ENCODE measurements around the gene MGAT4C.

MGAT4C gene

DNA sequence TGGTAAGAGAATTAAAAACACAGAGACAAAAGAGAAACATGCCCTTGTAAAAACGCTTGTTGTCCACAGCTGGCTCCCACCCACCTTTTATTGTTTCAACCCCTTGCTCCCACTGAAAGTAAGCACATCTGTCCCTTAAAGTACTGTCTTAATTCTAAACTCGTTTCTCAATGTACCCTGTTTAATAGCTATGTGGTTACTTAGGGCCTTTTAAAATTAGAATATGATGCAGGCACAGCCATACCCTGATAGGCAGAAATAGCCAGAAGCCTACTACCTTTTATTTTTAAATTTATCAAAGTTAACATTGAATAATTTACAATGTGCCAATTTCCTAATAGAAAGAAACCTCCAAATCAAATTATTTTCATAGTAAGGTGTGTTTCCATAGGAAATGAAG, 4.0 kb upstream of the MGAT4C start:
- no peak for DNase-seq
- no peak overlapping the region for H4K5ac ChIP-seq (ENCODE audit: low read length)
- no peak overlapping the region for H2BK120ac ChIP-seq (ENCODE audit: low read depth, low read length)
- no peak overlapping the region for H3K23ac ChIP-seq (ENCODE audit: low read length)
- no peaks in the 10 kb centered on the region for H3K79me2 ChIP-seq (ENCODE audit: control insufficient read depth, insufficient read depth, low read length)
- no peaks in the 10 kb centered on the region for H3K27me3 ChIP-seq (ENCODE audit: insufficient read depth, low read length, poor library complexity)
- H3K4ac ChIP-seq (ENCODE audit: low read depth, low read length) = no peak overlapping the region
- H3K4me1 ChIP-seq (ENCODE audit: control insufficient read depth, low read depth, low read length) = no peaks in the 10 kb centered on the region
- no peak overlapping the region for H3K18ac ChIP-seq (ENCODE audit: low read length)
- no peak overlapping the region for H2BK5ac ChIP-seq (ENCODE audit: low read length)
- H3K9ac ChIP-seq (ENCODE audit: low read length) = no peak overlapping the region
- H2BK15ac ChIP-seq (replicated peaks; ENCODE audit: low read depth) = no peak overlapping the region
- H2AK5ac ChIP-seq (ENCODE audit: low read length) = no peak overlapping the region
- H3K27ac ChIP-seq (ENCODE audit: low read depth, low read length) = no peak overlapping the region
- no peak overlapping the region for H3K4me2 ChIP-seq (ENCODE audit: low read length)
- WGBS (ENCODE audit: extremely low coverage, insufficient coverage, low lambda C conversion rate) = no CpG with 5 or more reads among the region's 2 CpGs
- no peak overlapping the region for H4K8ac ChIP-seq (ENCODE audit: low read depth, low read length)
- H3K56ac ChIP-seq (ENCODE audit: low read length) = no peak overlapping the region
- H3K36me3 ChIP-seq (ENCODE audit: control insufficient read depth, insufficient read depth, low read length) = no peaks in the 10 kb centered on the region
- H3K79me1 ChIP-seq (ENCODE audit: low read length) = no peaks in the 10 kb centered on the region
- H3K4me3 ChIP-seq (ENCODE audit: low read length) = no peak overlapping the region

DNA sequence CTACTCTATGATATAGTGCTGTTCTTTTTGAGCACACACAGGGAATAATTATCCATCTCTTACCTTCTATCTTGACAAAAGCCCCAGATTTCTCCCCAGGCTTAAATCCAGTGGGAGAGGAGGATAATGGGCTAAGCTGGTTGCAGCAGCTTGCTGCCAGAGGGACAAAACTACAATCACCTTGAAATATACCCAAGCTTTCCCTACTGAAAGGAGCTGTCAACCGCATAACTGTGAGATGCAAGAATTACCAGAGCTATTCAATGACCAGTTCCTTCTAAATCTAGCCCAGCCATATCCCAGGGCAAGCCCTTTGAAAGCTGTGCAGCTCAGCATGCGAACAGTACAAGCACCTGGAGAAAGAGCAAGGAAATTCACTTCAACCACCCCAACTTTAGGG, 943 bp upstream of the MGAT4C start:
- Histone ChIP-seq H3K79me2 (ENCODE audit: control insufficient read depth, insufficient read depth, low read length) (no peaks in the 10 kb centered on the region), H3K27me3 (ENCODE audit: insufficient read depth, low read length, poor library complexity) (no peaks in the 10 kb centered on the region), H2BK5ac (ENCODE audit: low read length) (no peak overlapping the region), H3K27ac (ENCODE audit: low read depth, low read length) (no peak overlapping the region), H3K4me3 (ENCODE audit: low read length) (no peak overlapping the region), H3K18ac (ENCODE audit: low read length) (peak overlapping the region; percentile 56), H3K23ac (ENCODE audit: low read length) (no peak overlapping the region), H3K4ac (ENCODE audit: low read depth, low read length) (no peak overlapping the region), H4K8ac (ENCODE audit: low read depth, low read length) (no peak overlapping the region), H3K36me3 (ENCODE audit: control insufficient read depth, insufficient read depth, low read length) (no peaks in the 10 kb centered on the region), H3K56ac (ENCODE audit: low read length) (no peak overlapping the region), H2BK15ac (replicated peaks; ENCODE audit: low read depth) (no peak overlapping the region), H3K4me2 (ENCODE audit: low read length) (no peak overlapping the region), H3K9ac (ENCODE audit: low read length) (no peak overlapping the region), H3K79me1 (ENCODE audit: low read length) (no peaks in the 10 kb centered on the region), H3K4me1 (ENCODE audit: control insufficient read depth, low read depth, low read length) (no peaks in the 10 kb centered on the region), H2AK5ac (ENCODE audit: low read length) (no peak overlapping the region), H4K5ac (ENCODE audit: low read length) (no peak overlapping the region), H2BK120ac (ENCODE audit: low read depth, low read length) (no peak overlapping the region)
- no CpG with 5 or more reads among the region's 2 CpGs for WGBS (ENCODE audit: extremely low coverage, insufficient coverage, low lambda C conversion rate)
- DNase-seq = no peak

DNA sequence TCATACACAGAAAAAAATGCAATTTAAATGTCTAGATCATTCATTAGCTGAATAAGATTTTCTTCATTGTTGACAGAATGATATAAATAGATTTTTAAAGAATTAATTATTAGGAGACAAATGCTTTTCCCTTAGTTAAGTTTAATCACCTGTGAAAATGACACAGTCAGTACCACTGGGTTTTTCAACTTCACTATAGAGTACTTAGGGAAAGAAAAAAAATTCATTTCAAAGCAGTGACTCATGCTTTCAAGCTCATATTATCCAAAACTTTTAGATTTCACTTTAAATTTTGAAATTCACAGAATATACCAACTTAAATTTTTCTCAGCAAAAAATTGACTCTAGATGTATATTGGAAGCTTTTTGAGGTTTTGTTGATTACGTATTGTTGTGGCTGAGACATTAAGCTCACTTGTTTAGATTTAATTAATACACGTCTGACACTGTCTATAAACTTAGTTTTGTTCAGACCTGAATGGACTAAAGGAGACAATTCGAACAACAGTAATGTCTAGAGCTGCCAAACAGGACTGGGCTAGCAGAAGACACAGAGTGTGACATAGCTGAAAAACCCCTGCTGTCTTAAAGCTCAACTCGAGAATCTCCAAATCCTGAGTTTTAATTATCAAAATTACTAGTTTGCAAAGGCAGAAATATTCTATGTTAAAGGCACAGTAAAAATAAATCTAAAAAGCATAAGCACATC, 1.6 kb downstream of the MGAT4C start:
- Histone ChIP-seq H3K4me2 (ENCODE audit: low read length) (no peak overlapping the region), H3K79me2 (ENCODE audit: control insufficient read depth, insufficient read depth, low read length) (no peaks in the 10 kb centered on the region), H3K27me3 (ENCODE audit: insufficient read depth, low read length, poor library complexity) (no peaks in the 10 kb centered on the region), H3K23ac (ENCODE audit: low read length) (no peak overlapping the region), H4K5ac (ENCODE audit: low read length) (no peak overlapping the region), H3K4me3 (ENCODE audit: low read length) (no peak overlapping the region), H3K36me3 (ENCODE audit: control insufficient read depth, insufficient read depth, low read length) (no peaks in the 10 kb centered on the region), H3K27ac (ENCODE audit: low read depth, low read length) (no peak overlapping the region), H3K9ac (ENCODE audit: low read length) (no peak overlapping the region), H3K4ac (ENCODE audit: low read depth, low read length) (no peak overlapping the region), H2BK5ac (ENCODE audit: low read length) (no peak overlapping the region), H3K18ac (ENCODE audit: low read length) (no peak overlapping the region), H3K79me1 (ENCODE audit: low read length) (no peaks in the 10 kb centered on the region), H2BK15ac (replicated peaks; ENCODE audit: low read depth) (no peak overlapping the region), H2BK120ac (ENCODE audit: low read depth, low read length) (no peak overlapping the region), H3K56ac (ENCODE audit: low read length) (no peak overlapping the region), H4K8ac (ENCODE audit: low read depth, low read length) (no peak overlapping the region), H2AK5ac (ENCODE audit: low read length) (no peak overlapping the region), H3K4me1 (ENCODE audit: control insufficient read depth, low read depth, low read length) (no peaks in the 10 kb centered on the region)
- no peak for DNase-seq
- no CpG with 5 or more reads among the region's 4 CpGs for WGBS (ENCODE audit: extremely low coverage, insufficient coverage, low lambda C conversion rate)

GRCh38 chr12:86249851-86250250, 6.3 kb downstream of the MGAT4C start:
- Histone ChIP-seq H3K4me3 (ENCODE audit: low read length) (no peak overlapping the region), H3K18ac (ENCODE audit: low read length) (no peak overlapping the region), H3K27me3 (ENCODE audit: insufficient read depth, low read length, poor library complexity) (no peaks in the 10 kb centered on the region), H3K56ac (ENCODE audit: low read length) (no peak overlapping the region), H3K79me2 (ENCODE audit: control insufficient read depth, insufficient read depth, low read length) (no peaks in the 10 kb centered on the region), H3K4me2 (ENCODE audit: low read length) (no peak overlapping the region), H3K27ac (ENCODE audit: low read depth, low read length) (no peak overlapping the region), H2AK5ac (ENCODE audit: low read length) (no peak overlapping the region), H3K23ac (ENCODE audit: low read length) (no peak overlapping the region), H2BK15ac (replicated peaks; ENCODE audit: low read depth) (no peak overlapping the region), H4K8ac (ENCODE audit: low read depth, low read length) (no peak overlapping the region), H3K79me1 (ENCODE audit: low read length) (no peaks in the 10 kb centered on the region), H2BK5ac (ENCODE audit: low read length) (no peak overlapping the region), H3K4ac (ENCODE audit: low read depth, low read length) (no peak overlapping the region), H3K36me3 (ENCODE audit: control insufficient read depth, insufficient read depth, low read length) (no peaks in the 10 kb centered on the region), H3K4me1 (ENCODE audit: control insufficient read depth, low read depth, low read length) (no peaks in the 10 kb centered on the region), H3K9ac (ENCODE audit: low read length) (no peak overlapping the region), H4K5ac (ENCODE audit: low read length) (no peak overlapping the region), H2BK120ac (ENCODE audit: low read depth, low read length) (no peak overlapping the region)
- peak; percentile 46 for DNase-seq

DNA sequence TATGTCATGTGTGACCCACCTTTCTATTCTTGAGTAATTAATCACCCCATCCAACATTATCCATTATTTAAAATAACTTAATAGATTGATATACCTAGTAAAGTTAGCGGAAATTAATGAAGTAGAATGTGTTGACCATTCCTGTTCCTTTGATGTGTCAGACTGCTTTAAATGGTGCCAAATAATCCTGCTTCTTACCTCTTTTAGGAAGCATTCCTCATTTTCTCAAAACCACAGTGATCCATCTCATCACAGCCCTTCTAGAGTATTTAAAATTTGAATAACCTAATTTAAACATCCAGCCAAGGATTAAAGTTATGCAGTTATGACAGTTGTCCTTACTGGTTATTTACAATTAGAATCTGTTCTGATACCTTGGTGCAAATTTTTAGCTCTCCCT, 6.9 kb downstream of the MGAT4C start:
- no peak overlapping the region for H3K4me2 ChIP-seq (ENCODE audit: low read length)
- H3K36me3 ChIP-seq (ENCODE audit: control insufficient read depth, insufficient read depth, low read length) = no peaks in the 10 kb centered on the region
- no CpG with 5 or more reads among the region's 1 CpG for WGBS (ENCODE audit: extremely low coverage, insufficient coverage, low lambda C conversion rate)
- H3K9ac ChIP-seq (ENCODE audit: low read length) = no peak overlapping the region
- H3K27me3 ChIP-seq (ENCODE audit: insufficient read depth, low read length, poor library complexity) = no peaks in the 10 kb centered on the region
- no peak overlapping the region for H3K18ac ChIP-seq (ENCODE audit: low read length)
- no peak overlapping the region for H3K4me3 ChIP-seq (ENCODE audit: low read length)
- DNase-seq = no peak
- no peak overlapping the region for H3K56ac ChIP-seq (ENCODE audit: low read length)
- H4K8ac ChIP-seq (ENCODE audit: low read depth, low read length) = no peak overlapping the region
- no peak overlapping the region for H3K23ac ChIP-seq (ENCODE audit: low read length)
- H3K4ac ChIP-seq (ENCODE audit: low read depth, low read length) = no peak overlapping the region
- H2AK5ac ChIP-seq (ENCODE audit: low read length) = no peak overlapping the region
- H3K79me2 ChIP-seq (ENCODE audit: control insufficient read depth, insufficient read depth, low read length) = no peaks in the 10 kb centered on the region
- no peak overlapping the region for H2BK15ac ChIP-seq (replicated peaks; ENCODE audit: low read depth)
- no peak overlapping the region for H2BK5ac ChIP-seq (ENCODE audit: low read length)
- H3K27ac ChIP-seq (ENCODE audit: low read depth, low read length) = no peak overlapping the region
- no peak overlapping the region for H4K5ac ChIP-seq (ENCODE audit: low read length)
- H3K79me1 ChIP-seq (ENCODE audit: low read length) = no peaks in the 10 kb centered on the region
- H3K4me1 ChIP-seq (ENCODE audit: control insufficient read depth, low read depth, low read length) = no peaks in the 10 kb centered on the region
- H2BK120ac ChIP-seq (ENCODE audit: low read depth, low read length) = no peak overlapping the region

DNA sequence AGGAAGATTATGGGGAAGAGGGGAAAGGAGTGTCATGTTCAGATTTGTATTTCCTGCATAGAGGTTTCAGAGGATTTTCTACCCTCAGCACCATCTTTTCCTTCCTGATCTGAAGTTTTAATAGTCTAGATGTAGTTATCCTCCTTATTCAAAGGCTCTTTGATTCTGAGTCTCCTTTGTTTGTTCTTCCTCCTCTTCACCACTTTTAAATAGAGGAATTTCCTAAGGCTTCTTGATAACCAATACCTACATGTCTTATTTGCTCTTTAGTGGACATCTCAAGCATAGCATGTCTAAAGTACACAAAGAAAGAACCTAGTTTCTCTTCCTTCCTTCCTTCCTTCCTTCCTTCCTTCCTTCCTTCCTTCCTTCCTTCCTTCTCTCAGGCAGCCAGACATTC, 8.3 kb downstream of the MGAT4C start:
- Histone ChIP-seq H3K23ac (ENCODE audit: low read length) (no peak overlapping the region), H2BK5ac (ENCODE audit: low read length) (no peak overlapping the region), H2AK5ac (ENCODE audit: low read length) (no peak overlapping the region), H2BK120ac (ENCODE audit: low read depth, low read length) (no peak overlapping the region), H3K36me3 (ENCODE audit: control insufficient read depth, insufficient read depth, low read length) (no peaks in the 10 kb centered on the region), H4K8ac (ENCODE audit: low read depth, low read length) (no peak overlapping the region), H3K18ac (ENCODE audit: low read length) (no peak overlapping the region), H3K4ac (ENCODE audit: low read depth, low read length) (no peak overlapping the region), H3K27me3 (ENCODE audit: insufficient read depth, low read length, poor library complexity) (no peaks in the 10 kb centered on the region), H3K9ac (ENCODE audit: low read length) (no peak overlapping the region), H3K27ac (ENCODE audit: low read depth, low read length) (no peak overlapping the region), H3K79me1 (ENCODE audit: low read length) (no peaks in the 10 kb centered on the region), H3K4me2 (ENCODE audit: low read length) (no peak overlapping the region), H3K4me1 (ENCODE audit: control insufficient read depth, low read depth, low read length) (no peaks in the 10 kb centered on the region), H4K5ac (ENCODE audit: low read length) (no peak overlapping the region), H3K56ac (ENCODE audit: low read length) (no peak overlapping the region), H3K79me2 (ENCODE audit: control insufficient read depth, insufficient read depth, low read length) (no peaks in the 10 kb centered on the region), H2BK15ac (replicated peaks; ENCODE audit: low read depth) (no peak overlapping the region), H3K4me3 (ENCODE audit: low read length) (no peak overlapping the region)
- no peak for DNase-seq

All from mesendoderm (in vitro differentiated cells).